GM19438 (cell line): ENCODE results near the gene ARL14.
"Not testable (repeated sequence)": the region's sequence is repeated elsewhere in the genome, so short reads cannot be mapped to it uniquely, and the experiment has no call there.

Experiments used
- ATAC-seq: cut with Tn5 transposase; IDR thresholded peaks from one replicate; pipeline ENCODE4 v1.9.1; 2021; ENCODE audit warnings: low read depth; ENCODE audit not compliant: unreplicated experiment

The ARL14 gene

GRCh38 chr3:160675566-160676124 is 1.3 kb upstream of the ARL14 start:
- ATAC-seq: no peak

GRCh38 chr3:160677459-160677881 is 510 bp downstream of the ARL14 start:
- ATAC-seq: no peak

GRCh38 chr3:160678292-160678842 is 1.4 kb downstream of the ARL14 start:
- no peak for ATAC-seq

- no peak for ATAC-seq
Observed at GRCh38 chr3:160684368-160684740, 7.4 kb downstream of the ARL14 start.

DNA sequence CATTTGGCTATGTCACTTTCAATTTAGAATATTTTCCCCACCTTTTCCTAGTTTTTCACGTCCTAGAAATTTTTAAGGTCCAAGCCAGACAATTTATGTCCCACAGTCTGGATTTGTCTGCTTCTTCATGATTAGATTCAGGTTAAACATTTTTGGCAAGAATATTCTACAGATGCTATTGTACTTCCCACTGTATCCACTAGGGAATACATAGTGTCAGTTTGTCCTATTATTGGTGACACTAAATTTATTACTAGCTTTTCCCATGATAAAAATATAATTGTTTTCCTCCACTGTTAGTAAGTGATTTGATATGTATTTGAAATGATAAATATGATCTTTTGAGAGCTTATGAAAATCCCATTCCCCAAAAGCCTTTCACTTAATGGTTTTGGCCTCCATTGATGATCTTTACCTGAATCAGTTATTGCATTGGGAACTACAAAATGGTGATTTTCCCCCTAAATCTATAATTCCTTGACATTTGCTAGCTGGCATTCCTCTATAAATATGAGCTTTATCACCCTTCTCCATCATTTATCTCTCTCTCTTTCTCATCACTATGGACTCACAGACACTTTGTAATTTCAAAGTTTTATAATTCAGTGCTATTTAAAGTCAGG is 8.3 kb downstream of the ARL14 start:
- ATAC-seq: no peak

DNA sequence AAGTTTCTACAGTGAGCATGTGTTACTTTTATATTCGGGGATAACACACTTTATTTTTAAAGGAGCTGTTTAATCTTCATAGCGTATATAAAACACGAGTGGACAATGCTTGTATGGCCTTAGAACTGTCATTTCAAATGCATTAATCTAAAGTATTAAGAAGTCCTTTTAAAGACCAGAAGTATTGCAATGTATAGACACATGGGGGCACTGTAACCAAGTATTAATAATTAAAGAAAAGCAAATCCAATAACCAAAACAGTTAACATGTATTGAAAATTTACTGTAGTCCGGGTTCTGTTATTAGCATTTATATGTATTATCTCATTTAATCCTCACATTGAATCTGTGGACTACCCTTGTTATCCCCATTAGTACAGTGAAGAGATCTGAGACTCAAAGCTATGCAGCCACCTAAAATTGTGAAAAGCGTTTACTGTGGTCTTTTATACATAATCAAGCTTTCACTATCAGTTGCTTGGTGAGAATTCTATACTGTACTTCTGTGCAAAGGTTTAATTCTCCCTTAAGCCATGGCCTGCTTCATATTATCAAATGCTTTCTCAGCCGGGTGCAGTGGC is 10.1 kb downstream of the ARL14 start:
- ATAC-seq: no peak

DNA sequence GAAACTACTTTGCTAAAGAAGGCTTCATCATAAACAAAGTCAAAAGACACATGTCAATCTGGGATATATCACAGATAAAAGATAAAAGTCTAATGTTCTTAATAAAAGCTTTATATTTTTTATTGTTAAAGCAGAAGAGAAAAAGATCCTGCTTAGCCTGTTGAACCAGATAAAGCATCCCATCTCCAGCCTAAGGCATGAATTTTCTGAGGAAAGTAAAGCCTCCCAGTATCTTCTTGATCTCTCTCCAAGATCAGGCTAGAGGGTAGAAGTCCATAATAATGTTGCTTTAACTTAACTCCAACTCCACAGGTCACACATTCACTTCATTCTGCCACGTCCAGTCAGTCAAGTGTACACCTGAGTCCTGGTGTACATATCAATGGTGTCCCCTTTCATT is 14.2 kb downstream of the ARL14 start:
- ATAC-seq: no peak

GRCh38 chr3:160691962-160692361 is 15.0 kb downstream of the ARL14 start:
- ATAC-seq: no peak

DNA sequence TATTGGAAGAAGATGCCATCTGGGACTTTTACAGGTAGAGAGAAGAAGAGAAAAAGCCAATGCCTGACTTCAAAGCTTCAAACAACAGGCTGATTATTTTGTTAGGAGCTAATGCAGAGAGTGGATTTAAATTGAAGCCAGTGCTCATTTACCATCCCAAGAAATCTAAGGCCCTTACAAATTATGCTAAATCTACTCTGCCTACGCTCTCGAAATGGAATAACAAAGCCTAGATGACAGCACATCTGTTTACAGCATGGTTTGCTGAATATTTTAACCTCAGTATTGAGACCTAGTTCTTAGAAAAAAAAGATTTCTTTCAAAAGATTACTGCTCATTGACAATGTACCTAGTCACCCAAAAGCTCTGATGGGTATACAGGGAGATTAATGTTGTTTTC is 16.2 kb downstream of the ARL14 start:
- ATAC-seq: no peak

DNA sequence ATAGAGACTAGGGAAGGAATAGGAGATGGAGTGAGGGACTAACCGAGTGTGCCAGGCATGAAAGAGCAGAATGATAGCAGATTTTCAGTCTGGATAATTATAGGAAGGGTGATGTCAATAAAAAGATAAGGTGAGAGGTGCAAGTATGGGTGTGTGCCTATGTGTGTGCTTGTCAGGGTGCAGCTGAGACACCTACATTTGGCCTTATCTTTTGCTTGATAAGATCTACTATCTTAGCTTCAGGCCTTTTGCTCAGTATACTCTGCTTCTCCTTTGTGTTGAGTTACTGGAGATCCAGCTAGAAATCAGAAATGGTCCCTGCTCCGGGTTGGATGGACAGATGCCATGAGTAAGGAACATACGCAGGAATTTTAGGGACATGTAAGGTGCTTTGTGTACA is 17.4 kb downstream of the ARL14 start:
- no peak for ATAC-seq

DNA sequence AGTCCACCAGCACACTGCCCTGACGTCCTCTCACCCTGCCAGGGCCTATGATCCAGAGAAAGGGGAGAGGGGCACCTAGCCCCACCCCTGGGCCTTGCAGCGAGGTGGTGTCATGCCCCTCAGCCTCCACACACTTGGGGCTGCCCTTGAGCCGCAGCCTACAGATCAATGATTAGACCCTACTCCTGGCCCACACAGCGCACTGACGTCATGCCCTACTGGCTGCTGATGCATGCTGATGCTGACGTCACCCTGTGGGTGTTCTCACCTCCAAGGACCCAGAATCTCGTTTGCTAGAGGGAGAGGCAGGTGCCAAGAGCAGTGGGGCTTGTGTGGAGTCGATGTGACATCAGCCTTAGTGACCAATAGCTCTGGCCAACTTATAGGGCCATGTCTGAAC is 18.0 kb downstream of the ARL14 start:
- ATAC-seq: no peak

- ATAC-seq: no peak
Observed at GRCh38 chr3:160695915-160696327, 19.0 kb downstream of the ARL14 start.

DNA sequence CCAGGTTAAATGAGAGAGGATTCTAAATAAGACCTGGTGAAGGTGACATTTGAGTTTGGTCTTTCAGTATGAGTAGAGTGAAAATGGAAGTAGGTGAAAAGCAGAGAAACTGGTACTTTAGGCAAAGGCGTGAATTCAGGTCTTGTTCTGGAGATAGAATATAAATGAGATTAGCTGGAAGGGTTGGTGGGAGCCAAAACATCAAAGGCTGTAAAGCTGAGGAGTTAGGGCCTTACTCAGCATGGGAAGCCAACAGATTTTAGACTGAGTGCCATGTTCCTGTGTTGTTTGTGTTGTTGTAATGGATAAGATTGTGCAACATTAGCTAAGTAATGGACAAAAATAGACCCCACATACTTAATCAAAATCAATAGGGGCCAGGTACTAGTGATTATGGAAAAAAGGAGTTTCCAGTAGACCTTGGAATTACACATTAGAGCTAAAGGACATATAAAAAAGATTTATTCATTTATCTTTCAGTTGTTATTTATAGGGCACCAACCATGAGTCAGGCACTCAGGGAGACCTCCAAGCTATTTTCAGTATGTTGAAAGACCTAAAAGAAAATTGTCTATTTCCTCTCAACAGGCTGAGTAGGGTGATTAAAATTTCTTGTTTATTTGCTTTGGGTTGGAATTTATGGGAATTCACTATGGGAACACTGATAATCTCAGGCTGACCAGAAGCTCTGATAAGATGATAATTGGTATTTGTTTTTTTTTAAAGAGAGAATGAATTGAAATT is 20.8 kb downstream of the ARL14 start:
- ATAC-seq: no peak

DNA sequence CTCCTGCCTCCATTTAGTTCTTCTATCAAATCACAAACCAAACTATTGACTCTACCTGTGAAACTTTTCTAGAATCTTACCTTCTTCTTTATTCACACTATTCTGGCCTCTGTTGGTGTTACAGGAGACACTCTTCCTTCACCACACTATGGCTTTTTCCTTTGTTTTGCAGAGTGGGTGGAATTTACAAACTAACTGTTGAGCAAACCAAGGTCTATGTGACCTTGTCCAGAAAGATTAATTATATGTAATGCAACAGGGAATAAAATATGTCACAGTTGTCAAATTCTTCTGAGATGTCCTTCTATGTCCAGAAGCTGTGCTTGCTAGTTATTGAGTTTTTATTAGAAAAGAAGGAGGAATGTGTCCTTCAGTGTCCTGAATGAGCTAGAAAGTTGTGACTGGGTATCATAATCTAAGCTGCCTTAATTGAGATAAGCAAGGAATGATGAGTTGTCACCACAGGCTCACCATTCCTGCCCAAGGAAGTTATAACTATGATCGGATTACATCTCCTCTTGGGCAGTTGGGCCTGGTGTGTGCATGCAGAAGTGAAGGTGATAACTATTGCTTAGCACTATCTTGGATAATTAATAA is 21.7 kb downstream of the ARL14 start:
- ATAC-seq: no peak

- no peak for ATAC-seq
Observed at GRCh38 chr3:160701490-160701889, 24.5 kb downstream of the ARL14 start.

DNA sequence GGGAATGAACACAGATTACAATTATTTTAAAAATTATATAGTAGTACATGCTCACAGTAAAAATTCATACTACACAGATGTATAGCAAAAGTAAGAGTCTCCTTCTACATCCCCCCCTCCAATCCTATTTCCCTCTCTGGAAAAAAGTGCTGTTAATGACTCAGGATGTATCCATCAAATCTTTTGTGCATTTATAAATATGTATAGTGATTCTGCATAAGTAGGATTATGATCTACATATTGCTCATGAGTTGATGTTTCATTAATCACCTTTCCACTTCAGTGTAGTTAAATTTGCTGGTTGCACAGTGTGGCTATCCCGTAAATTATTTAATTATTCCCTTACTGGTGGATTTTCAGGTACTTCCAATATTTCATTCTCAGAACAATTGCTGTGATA is 25.3 kb downstream of the ARL14 start:
- ATAC-seq: no peak

- ATAC-seq: no peak
Observed at GRCh38 chr3:160703974-160704373, 27.0 kb downstream of the ARL14 start.

DNA sequence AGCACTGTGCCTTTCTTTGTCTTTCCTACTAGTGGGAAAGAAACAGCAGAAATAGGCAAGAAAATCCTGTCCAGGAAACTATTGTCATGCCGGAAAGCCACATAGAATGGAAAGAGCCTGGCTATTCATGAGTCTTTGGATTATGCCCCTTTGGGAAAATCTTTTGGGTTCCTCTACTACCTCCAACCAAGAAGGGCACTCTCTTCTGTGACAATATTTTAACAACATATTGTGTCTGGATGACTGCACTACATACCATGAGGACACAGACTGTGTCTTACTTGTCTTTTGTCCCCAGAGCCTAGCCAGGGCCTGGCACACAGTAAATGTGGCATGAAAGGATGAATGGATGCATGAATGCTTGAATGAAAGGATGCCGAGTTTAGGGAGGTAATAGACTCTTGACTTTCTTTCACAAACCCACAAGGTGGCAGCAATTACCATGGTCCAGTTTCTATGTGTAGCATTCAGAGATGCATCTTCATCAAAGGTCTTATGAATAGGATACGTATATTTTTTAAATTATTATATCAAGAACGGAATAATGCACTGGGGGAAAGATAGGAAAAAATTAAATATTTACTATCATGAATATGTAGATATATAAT is 30.3 kb downstream of the ARL14 start:
- no peak for ATAC-seq

DNA sequence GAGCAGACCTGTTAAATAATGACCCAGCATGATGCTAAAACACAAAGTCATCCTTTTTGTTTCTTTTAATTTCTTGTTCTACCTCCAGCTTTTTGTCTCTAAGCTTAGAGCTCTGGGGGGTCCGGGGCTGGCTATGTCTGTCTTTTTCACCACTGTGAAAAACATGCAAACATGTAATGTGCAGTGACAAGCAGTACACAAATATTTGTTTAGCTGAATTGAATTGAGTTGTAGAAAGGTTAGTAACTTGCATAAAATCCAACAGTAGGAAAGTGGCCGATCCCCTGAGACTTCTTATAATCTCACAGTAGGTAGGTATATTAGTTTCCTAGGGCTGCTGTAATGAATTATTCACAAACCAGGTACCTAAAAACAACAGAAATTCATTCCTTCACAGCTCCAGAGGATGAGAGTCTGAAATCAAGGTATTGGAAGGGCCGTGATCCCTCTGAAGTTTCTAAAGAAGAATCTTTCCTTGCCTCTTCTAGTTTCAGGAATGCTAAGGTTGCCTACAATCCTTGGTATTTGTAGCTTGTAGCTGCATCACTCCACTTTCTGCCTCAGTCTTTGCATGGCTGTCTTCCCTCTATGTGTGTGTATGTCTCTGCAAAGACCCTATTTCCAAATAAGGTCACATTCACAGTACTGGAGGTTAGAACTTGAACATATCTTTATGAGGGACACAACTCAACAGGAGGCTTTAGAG is 32.7 kb downstream of the ARL14 start:
- ATAC-seq: no peak

DNA sequence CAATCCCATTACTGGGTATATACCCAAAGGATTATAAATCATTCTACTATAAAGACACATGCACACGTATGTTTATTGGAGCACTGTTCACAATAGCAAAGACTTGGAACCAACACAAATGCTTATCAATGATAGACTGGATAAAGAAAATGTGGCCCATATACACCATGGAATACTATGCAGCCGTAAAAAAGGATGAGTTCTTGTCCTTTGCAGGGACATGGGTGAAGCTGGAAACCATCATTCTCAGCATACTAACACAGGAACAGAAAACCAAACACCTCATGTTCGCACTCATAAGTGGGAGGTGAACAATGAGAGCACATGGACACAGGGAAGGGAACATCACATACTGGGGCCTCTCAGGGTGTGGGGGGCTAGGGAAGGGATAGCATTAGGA is 36.2 kb downstream of the ARL14 start:
- ATAC-seq: not testable (repeated sequence)
